Neural crest cell (in vitro differentiated cells): Measurements from ENCODE around the gene HELLS. TPM values are rescaled to one million over a fixed set of nuclear protein-coding genes. Genes with fewer than 3 reads are reported as not detected.

Experiments used
- DNase-seq: peaks from one replicate; pipeline ENCODE4 v3.0.0; 2021; ENCODE audit warnings: low read depth, mixed read lengths, low spot score
- H3K27ac Mint-ChIP-seq: one replicate; pipeline ENCODE4 v1.8.0; 2021; ENCODE audit warnings: mild to moderate bottlenecking, mixed read lengths; ENCODE audit not compliant: unreplicated experiment
- H3K27me3 Mint-ChIP-seq: 2 replicates; pipeline ENCODE4 v1.8.0; 2021; ENCODE audit warnings: low read depth, mild to moderate bottlenecking, mixed read lengths
- H3K36me3 Mint-ChIP-seq: 2 replicates; pipeline ENCODE4 v1.8.0; 2021; ENCODE audit warnings: low read depth, mild to moderate bottlenecking, mixed read lengths
- H3K4me1 Mint-ChIP-seq: 2 replicates; pipeline ENCODE4 v1.8.0; 2021; ENCODE audit warnings: mixed read lengths
- H3K4me3 Mint-ChIP-seq: one replicate; pipeline ENCODE4 v1.8.0; 2021; ENCODE audit warnings: mild to moderate bottlenecking, mixed read lengths
- H3K9me3 Mint-ChIP-seq: 2 replicates; pipeline ENCODE4 v1.8.0; 2021; ENCODE audit warnings: mixed read lengths
- total RNA-seq: library from RNA; stranded (reverse); gene quantifications from 2 replicates; pipeline ENCODE4 v1.2.1, GENCODE V29; 2021
- TF ChIP-seq, protein P1 (sequence below): fragments of 200-600 bp; sonication (generic); conservative IDR thresholded peaks from 2 replicates; pipeline ENCODE4 v1.5.0; 2021; ENCODE audit warnings: antibody characterized with exemption, mild to moderate bottlenecking

The HELLS gene
- total RNA-seq, 1 donor from 2014 or later: 187 TPM

DNA sequence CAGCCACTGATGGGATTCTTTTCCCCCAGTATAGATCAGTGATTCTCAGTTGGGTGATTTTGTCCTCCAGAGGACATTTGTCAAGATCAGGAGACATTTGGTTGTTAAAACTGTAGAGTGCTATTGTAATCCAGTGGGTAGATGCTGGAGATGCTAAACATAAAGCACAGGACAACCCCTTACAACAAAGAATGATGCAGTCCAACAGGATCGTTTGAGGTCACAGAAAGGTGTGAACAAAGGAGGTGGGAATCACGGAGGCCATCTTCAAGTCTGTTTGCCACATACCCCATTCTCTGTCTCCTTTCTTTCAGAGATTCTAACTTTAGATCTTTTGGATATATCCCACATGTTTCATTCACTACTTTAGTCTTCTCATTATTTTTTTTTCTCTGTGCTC lies 69.0 kb downstream of the HELLS start:
- no peak for DNase-seq
- TF ChIP-seq, protein P1, sequence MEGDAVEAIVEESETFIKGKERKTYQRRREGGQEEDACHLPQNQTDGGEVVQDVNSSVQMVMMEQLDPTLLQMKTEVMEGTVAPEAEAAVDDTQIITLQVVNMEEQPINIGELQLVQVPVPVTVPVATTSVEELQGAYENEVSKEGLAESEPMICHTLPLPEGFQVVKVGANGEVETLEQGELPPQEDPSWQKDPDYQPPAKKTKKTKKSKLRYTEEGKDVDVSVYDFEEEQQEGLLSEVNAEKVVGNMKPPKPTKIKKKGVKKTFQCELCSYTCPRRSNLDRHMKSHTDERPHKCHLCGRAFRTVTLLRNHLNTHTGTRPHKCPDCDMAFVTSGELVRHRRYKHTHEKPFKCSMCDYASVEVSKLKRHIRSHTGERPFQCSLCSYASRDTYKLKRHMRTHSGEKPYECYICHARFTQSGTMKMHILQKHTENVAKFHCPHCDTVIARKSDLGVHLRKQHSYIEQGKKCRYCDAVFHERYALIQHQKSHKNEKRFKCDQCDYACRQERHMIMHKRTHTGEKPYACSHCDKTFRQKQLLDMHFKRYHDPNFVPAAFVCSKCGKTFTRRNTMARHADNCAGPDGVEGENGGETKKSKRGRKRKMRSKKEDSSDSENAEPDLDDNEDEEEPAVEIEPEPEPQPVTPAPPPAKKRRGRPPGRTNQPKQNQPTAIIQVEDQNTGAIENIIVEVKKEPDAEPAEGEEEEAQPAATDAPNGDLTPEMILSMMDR: no peak
- Mint-ChIP-seq H3K9me3 (no peaks in the 10 kb centered on the region), H3K4me1 (no peaks in the 10 kb centered on the region), H3K4me3 (no peak overlapping the region), H3K27ac (no peak overlapping the region), H3K36me3 (peaks cover 17% of the 10 kb centered on the region), H3K27me3 (no peaks in the 10 kb centered on the region)

DNA sequence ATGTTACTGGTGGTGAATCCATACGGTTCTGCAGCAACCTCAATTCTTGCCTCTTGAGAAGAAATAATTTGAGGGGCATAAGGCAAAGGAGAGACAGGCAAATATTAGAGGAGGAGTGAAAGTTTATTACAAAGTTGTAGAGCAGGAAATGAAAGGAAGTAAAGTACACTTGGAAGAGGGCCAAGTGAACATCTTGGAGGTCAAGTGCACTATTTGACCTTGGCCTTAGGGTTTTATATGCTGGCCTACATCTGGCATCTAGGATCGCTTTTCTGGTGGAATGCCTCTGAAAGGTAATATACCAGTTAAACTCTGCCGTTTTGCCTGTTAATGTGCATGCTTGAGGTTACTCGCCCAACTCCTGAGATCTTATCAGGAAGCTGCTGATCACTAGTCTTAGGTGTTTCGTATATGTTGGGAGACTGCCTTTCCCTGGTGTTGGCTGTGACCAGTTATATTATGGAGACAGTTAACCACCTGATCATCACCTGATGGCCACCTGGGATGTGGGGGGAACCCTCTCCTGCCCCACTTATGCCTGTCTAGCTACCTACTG lies 71.9 kb downstream of the HELLS start:
- no peak for DNase-seq
- Mint-ChIP-seq H3K4me3 (no peak overlapping the region), H3K36me3 (peaks cover 9% of the 10 kb centered on the region), H3K27me3 (no peaks in the 10 kb centered on the region), H3K9me3 (no peaks in the 10 kb centered on the region), H3K4me1 (no peaks in the 10 kb centered on the region), H3K27ac (no peak overlapping the region)
- TF ChIP-seq, protein P1: no peak

DNA sequence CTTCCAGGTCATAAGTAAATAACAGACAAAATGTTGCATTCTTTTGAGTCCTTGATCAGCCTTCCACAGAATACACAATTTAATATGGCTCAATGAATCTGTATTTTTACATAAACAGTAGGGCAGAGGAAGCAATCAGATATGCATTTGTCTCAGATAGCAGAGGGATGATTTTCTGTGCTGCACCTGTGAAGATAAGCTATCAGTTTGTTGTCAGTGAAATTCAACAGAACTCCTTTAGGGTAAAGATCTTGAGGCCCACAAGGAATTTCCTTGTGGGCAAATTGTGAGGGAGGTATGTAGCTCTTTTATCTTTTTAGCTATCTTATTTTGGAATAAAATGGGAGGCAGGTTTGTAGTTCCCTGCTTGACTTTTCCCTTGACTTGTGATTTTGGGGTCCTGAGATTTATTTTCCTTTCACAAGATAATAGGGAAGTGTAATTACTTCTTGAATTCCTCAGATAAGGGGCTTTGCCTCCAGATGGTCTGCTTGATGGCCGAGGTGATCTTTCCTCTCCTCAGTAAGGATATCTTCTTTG lies 77.1 kb downstream of the HELLS start:
- H3K27me3 Mint-ChIP-seq: no peaks in the 10 kb centered on the region
- H3K4me1 Mint-ChIP-seq: no peaks in the 10 kb centered on the region
- DNase-seq: no peak
- no peak overlapping the region for H3K4me3 Mint-ChIP-seq
- H3K27ac Mint-ChIP-seq: no peak overlapping the region
- peaks cover 3% of the 10 kb centered on the region for H3K9me3 Mint-ChIP-seq
- TF ChIP-seq, protein P1: no peak
- H3K36me3 Mint-ChIP-seq: peaks cover 3% of the 10 kb centered on the region

DNA sequence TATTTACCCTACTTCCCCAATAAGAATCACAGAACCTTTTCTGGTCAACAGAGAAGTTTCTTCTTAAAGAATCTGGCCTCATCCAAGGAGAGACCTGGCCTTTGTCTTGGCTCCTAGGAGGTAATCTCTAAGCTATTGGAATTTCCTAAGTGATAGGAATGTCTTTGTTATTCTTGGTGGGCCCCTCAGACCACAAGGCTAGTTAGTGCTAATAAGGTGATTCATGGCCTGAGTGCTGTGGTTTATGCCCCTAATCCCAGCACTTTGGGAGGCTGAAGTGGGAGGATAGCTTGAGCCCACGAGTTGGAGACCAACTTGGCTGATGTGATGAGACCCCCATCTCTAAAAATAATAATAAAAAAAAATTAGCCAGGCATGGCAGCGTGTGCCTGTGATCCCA lies 78.0 kb downstream of the HELLS start:
- Mint-ChIP-seq H3K4me3 (no peak overlapping the region), H3K36me3 (peaks cover 3% of the 10 kb centered on the region), H3K9me3 (peaks cover 3% of the 10 kb centered on the region), H3K27ac (no peak overlapping the region), H3K27me3 (no peaks in the 10 kb centered on the region), H3K4me1 (no peaks in the 10 kb centered on the region)
- no peak for DNase-seq
- TF ChIP-seq, protein P1: no peak

DNA sequence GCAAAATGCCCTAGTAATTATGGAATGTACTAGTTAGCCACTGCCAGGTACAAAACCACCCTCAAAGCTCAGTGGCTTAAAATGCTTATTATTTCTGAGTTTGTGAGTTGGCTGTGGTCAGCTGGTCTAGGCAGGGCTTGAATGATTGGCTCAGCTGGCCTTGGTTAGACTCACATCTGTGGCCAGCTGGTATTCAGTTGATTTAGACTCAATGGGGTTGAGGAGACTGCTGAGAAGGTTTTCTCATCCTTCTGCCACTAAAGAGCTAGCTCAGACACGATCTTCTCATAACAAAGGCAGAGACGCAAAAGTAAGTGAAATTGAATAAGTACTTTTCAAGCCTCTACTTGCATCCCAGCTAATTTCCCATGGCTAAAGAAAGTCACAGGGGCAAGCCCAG lies 80.9 kb downstream of the HELLS start:
- Mint-ChIP-seq H3K9me3 (peaks cover 3% of the 10 kb centered on the region), H3K27ac (no peak overlapping the region), H3K36me3 (peaks cover 3% of the 10 kb centered on the region), H3K4me1 (no peaks in the 10 kb centered on the region), H3K27me3 (no peaks in the 10 kb centered on the region), H3K4me3 (no peak overlapping the region)
- DNase-seq: no peak
- TF ChIP-seq, protein P1: no peak
